RWPE2 (cell line): ENCODE results near the gene STXBP3.

Experiments
- ATAC-seq: fragments of 200-7000 bp; cut with Tn5 transposase; 3 replicates; pipeline ENCODE4 v1.9.1; 2021; ENCODE audit warnings: low read depth
- DNase-seq: peaks from one replicate; pipeline ENCODE4 v3.0.0-alpha.2; 2020; ENCODE audit warnings: low spot score
- H3K27ac ChIP-seq: fragments of 450-650 bp; 2 replicates; pipeline ENCODE4 v1.5.1; 2017; ENCODE audit warnings: mild to moderate bottlenecking; ENCODE audit not compliant: poor library complexity, severe bottlenecking
- H3K27me3 ChIP-seq: fragments of 250-450 bp; sonication (Bioruptor Pico); 2 replicates; pipeline ENCODE4 v1.5.1; 2021; ENCODE audit warnings: mild to moderate bottlenecking, moderate library complexity; ENCODE audit not compliant: insufficient read depth, poor library complexity, severe bottlenecking
- H3K36me3 ChIP-seq: fragments of 250-450 bp; sonication (Bioruptor Pico); 2 replicates; pipeline ENCODE4 v1.5.1; 2020; ENCODE audit warnings: low read depth, mild to moderate bottlenecking, moderate library complexity
- H3K4me1 ChIP-seq: fragments of 250-450 bp; sonication (Bioruptor Pico); 2 replicates; pipeline ENCODE4 v1.5.1; 2021; ENCODE audit warnings: mild to moderate bottlenecking, moderate library complexity; ENCODE audit not compliant: insufficient read depth, poor library complexity, severe bottlenecking
- H3K4me3 ChIP-seq: fragments of 250-450 bp; sonication (Bioruptor Pico); 2 replicates; pipeline ENCODE4 v1.5.1; 2021; ENCODE audit warnings: mild to moderate bottlenecking, moderate library complexity; ENCODE audit not compliant: severe bottlenecking
- H3K9me3 ChIP-seq: fragments of 250-450 bp; sonication (Bioruptor Pico); 2 replicates; pipeline ENCODE4 v1.5.1; 2021; ENCODE audit warnings: mild to moderate bottlenecking, moderate library complexity; ENCODE audit not compliant: severe bottlenecking
- CTCF ChIP-seq: fragments of 450-650 bp; IDR thresholded peaks from one replicate; pipeline ENCODE4 v1.5.1; 2017; ENCODE audit warnings: mild to moderate bottlenecking, moderate library complexity; ENCODE audit not compliant: poor library complexity, severe bottlenecking

The STXBP3 gene

GRCh38 chr1:108747171-108747850, 837 bp downstream of the STXBP3 start:
- peaks cover 12% of the 10 kb centered on the region for H3K4me1 ChIP-seq
- H3K27me3 ChIP-seq, result no peaks in the 10 kb centered on the region
- ATAC-seq, result peak; percentile 88
- peaks cover 19% of the 10 kb centered on the region for H3K36me3 ChIP-seq
- no peaks in the 10 kb centered on the region for H3K9me3 ChIP-seq
- TF ChIP-seq CTCF, result no peak
- peak; percentile 79 for DNase-seq
- peak overlapping the region; percentile 81 for H3K27ac ChIP-seq
- peak overlapping the region; percentile 77 for H3K4me3 ChIP-seq

- DNase-seq (no peak), ATAC-seq (no peak)
- Histone ChIP-seq H3K27me3 (no peaks in the 10 kb centered on the region), H3K9me3 (no peaks in the 10 kb centered on the region), H3K27ac (no peak overlapping the region), H3K4me1 (peaks cover 12% of the 10 kb centered on the region), H3K36me3 (peaks cover 25% of the 10 kb centered on the region), H3K4me3 (no peak overlapping the region)
- TF ChIP-seq CTCF, result no peak
Observed at GRCh38 chr1:108747898-108748297, 1.4 kb downstream of the STXBP3 start.

GRCh38 chr1:108749081-108749480, 2.6 kb downstream of the STXBP3 start:
- H3K4me1 ChIP-seq, result peaks cover 12% of the 10 kb centered on the region
- H3K4me3 ChIP-seq, result no peak overlapping the region

GRCh38 chr1:108750476-108751181, 4.2 kb downstream of the STXBP3 start:
- no peak for ATAC-seq
- Histone ChIP-seq H3K27me3 (no peaks in the 10 kb centered on the region), H3K9me3 (no peaks in the 10 kb centered on the region), H3K36me3 (peaks cover 48% of the 10 kb centered on the region), H3K4me1 (peaks cover 12% of the 10 kb centered on the region), H3K27ac (no peak overlapping the region), H3K4me3 (no peak overlapping the region)
- DNase-seq, result no peak
- TF ChIP-seq CTCF, result no peak

More at GRCh38 chr1:108749081-108749480, 2.6 kb downstream of the STXBP3 start:
- no peak for DNase-seq
- H3K27me3 ChIP-seq, result no peaks in the 10 kb centered on the region
- TF ChIP-seq CTCF, result no peak
- no peak overlapping the region for H3K27ac ChIP-seq
- H3K36me3 ChIP-seq, result peaks cover 34% of the 10 kb centered on the region
- ATAC-seq, result no peak
- H3K9me3 ChIP-seq, result no peaks in the 10 kb centered on the region

- no peak overlapping the region for H3K4me3 ChIP-seq
- peaks cover 4% of the 10 kb centered on the region for H3K4me1 ChIP-seq
- no peak for TF ChIP-seq CTCF
- peaks cover 69% of the 10 kb centered on the region for H3K36me3 ChIP-seq
- ATAC-seq (no peak), DNase-seq (no peak)
- H3K9me3 ChIP-seq, result no peaks in the 10 kb centered on the region
- H3K27me3 ChIP-seq, result no peaks in the 10 kb centered on the region
- no peak overlapping the region for H3K27ac ChIP-seq
Observed at GRCh38 chr1:108753363-108753762, 6.9 kb downstream of the STXBP3 start.
